ENCODE results near the gene AATK. TPM values are rescaled to one million over a fixed set of nuclear protein-coding genes. Genes with fewer than 3 reads are reported as not detected.

Gene AATK
- total and polyA plus RNA-seq, 9 of the 15 experiments (the other 6 are each of a cell fraction or from before 2014, with no cell fraction given) = 0.11 to 0.55 (median 0.38) TPM; not detected in 5

GRCh38 chr17:81095383-81095762 lies 70.6 kb downstream of the AATK start (continued):
- TF ChIP-seq MGA (IDR thresholded peaks at IDR 0.05) (no peak), STAG1 (CRISPR knock-in tag; IDR thresholded peaks at IDR 0.05; ENCODE audit: borderline replicate concordance) (0 out of 2 replicates have a peak, but pooled peaks have one; percentile 17), BDP1 (IDR thresholded peaks at IDR 0.05; ENCODE audit: insufficient read depth, insufficient read length) (no peak), SMAD1 (IDR thresholded peaks at IDR 0.05; ENCODE audit: low read depth, low read length, partially characterized antibody) (no peak), ZNF408 (CRISPR knock-in tag; IDR thresholded peaks at IDR 0.05; ENCODE audit: low read depth) (no peak), ZNF395 (CRISPR knock-in tag; IDR thresholded peaks at IDR 0.05) (peak; percentile 2; the same call in 1 of the 2 replicates), ZBTB17 (CRISPR knock-in tag; IDR thresholded peaks at IDR 0.05) (no peak), KAT8 (IDR thresholded peaks at IDR 0.05; ENCODE audit: low read depth) (no peak), NR2C2 (CRISPR knock-in tag; IDR thresholded peaks at IDR 0.05) (no peak), NR2C2 (tag; IDR thresholded peaks at IDR 0.05) (peak; percentile 33; the same call in 1 of the 2 replicates), AFF1 (IDR thresholded peaks at IDR 0.05; ENCODE audit: low read depth in 1 of 2, partially characterized antibody in 2 of 2) (no peak), ZKSCAN1 (IDR thresholded peaks at IDR 0.05; ENCODE audit: low read depth, low read length) (no peak)
